Spleen (tissue), 11 donors: Measurements from ENCODE around the gene ZSCAN5B. TPM values are rescaled to one million over a fixed set of nuclear protein-coding genes. Genes with fewer than 3 reads are reported as not detected.

ENCODE experiments used
- DNase-seq: peaks from one replicate; pipeline ENCODE4 v3.0.0-alpha.2; 2020
- H3K27ac ChIP-seq, 8 donors: fragments of 200-600 bp; sonication (generic) in 7 of 8; 1 replicate in 4 of 8; 2 replicates in 4 of 8; pipeline versions ENCODE4 v1.5.0 to v1.8.0; 2016 to 2021; ENCODE audit warnings: inconsistent platforms in 4 of 8, mild to moderate bottlenecking in 4 of 8, moderate library complexity in 1 of 8
- H3K27me3 ChIP-seq, 7 donors: fragments of 200-600 bp; sonication (generic) in 6 of 7; replicated peaks in 1 of 7; 1 replicate in 4 of 7; 2 replicates in 3 of 7; pipeline versions ENCODE4 v1.5.0 to v1.8.0; 2016 to 2021; ENCODE audit warnings: inconsistent platforms in 3 of 7, mild to moderate bottlenecking in 1 of 7
- H3K36me3 ChIP-seq, 6 donors: fragments of 200-600 bp; sonication (generic) in 5 of 6; 1 replicate in 4 of 6; 2 replicates in 2 of 6; pipeline versions ENCODE4 v1.5.0 to v1.8.0; 2016 to 2021; ENCODE audit warnings: inconsistent platforms in 2 of 6
- H3K4me1 ChIP-seq, 6 donors: fragments of 200-600 bp; sonication (generic) in 5 of 6; 1 replicate in 3 of 6; 2 replicates in 3 of 6; pipeline versions ENCODE4 v1.5.0 to v1.8.0; 2016 to 2021; ENCODE audit warnings: inconsistent platforms in 3 of 6
- H3K4me3 ChIP-seq, 8 donors: fragments of 200-600 bp; sonication (generic) in 7 of 8; 1 replicate in 4 of 8; 2 replicates in 4 of 8; pipeline versions ENCODE4 v1.5.0 to v1.8.0; 2016 to 2021; ENCODE audit warnings: inconsistent platforms in 4 of 8, mild to moderate bottlenecking in 4 of 8, moderate library complexity in 2 of 8
- H3K9me3 ChIP-seq, 8 donors: fragments of 200-600 bp; sonication (generic) in 7 of 8; 1 replicate in 4 of 8; 2 replicates in 4 of 8; pipeline versions ENCODE4 v1.5.0 to v1.8.0; 2016 to 2021; ENCODE audit warnings: inconsistent platforms in 4 of 8
- POLR2A ChIP-seq, 3 donors: fragments of 450-650 bp; IDR thresholded peaks; one replicate each; pipeline ENCODE4 v1.5.1; 2017; ENCODE audit warnings: antibody characterized with exemption in 3 of 3, mild to moderate bottlenecking in 1 of 3
- POLR2AphosphoS5 ChIP-seq, 3 donors: sonication (generic); formaldehyde crosslinking; IDR thresholded peaks; one replicate each; pipeline ENCODE4 v1.5.1; 2017; ENCODE audit warnings: antibody characterized with exemption in 3 of 3
- whole genome bisulfite sequencing, 5 donors: extraction: QIAGEN DNeasy Blood & Tissue Kit in 3 of 5; methylation state at CpG; one replicate each; pipeline versions ENCODE4 v1.1.5 to v1.1.7; 2013 to 2018; 5-methylcytosine and 5-hydroxymethylcytosine counted together
- intact Hi-C: fragments of 100-400 bp; cut with DNase I; formaldehyde crosslinking; loops from one replicate; pipeline ENCODE4 v1.15.0; 2023; ENCODE audit warnings: low total_unique reads
- polyA plus RNA-seq, 3 donors: library from polyadenylated mRNA; stranded (reverse); fragments of 200-250 nt; gene quantifications; one replicate each; pipeline ENCODE4 v1.2.1, GENCODE V29; 2013
- total RNA-seq, 7 donors: library from RNA; depleted of rRNA in 3 of 7; stranded (reverse); fragments of >200 nt in 3 of 7; fragmentation: NEBNext Ultra II Directional in 4 of 7; extraction: Animal tissue kit (Norgen Biotek cat#: 25700) in 4 of 7; gene quantifications; one replicate each; pipeline versions ENCODE4 v1.1.0 to v1.2.1, GENCODE V29; 2016 to 2021
- TF ChIP-seq, protein P1 (sequence below), 11 experiments: fragments of 200-600 bp in 7 of 11; fragments of 450-650 bp in 4 of 11; sonication (generic) in 4 of 11; IDR thresholded peaks in 8 of 11; conservative IDR thresholded peaks in 3 of 11; 1 replicate in 7 of 11; 2 replicates in 4 of 11; pipeline versions ENCODE4 v1.4.0 to v1.8.0; 2016 to 2021; ENCODE audit warnings: antibody characterized with exemption in 11 of 11, inconsistent platforms in 4 of 11, mild to moderate bottlenecking in 1 of 11
- donor health status: healthy with polysubstance abuse.
- donor health status: DM: no; HTN: no; CAD: no; lungs with moderate emphysema.
- donor health status: DM: no; HTN: no; CAD: no.
- donor health status: Bipolar disorder and iron deficiency.
- donor health status: healthy.
- donor health status: DM: no; HTN: no; CAD: no.
- donor health status: DM: yes; HTN: yes; CAD: no.

ZSCAN5B gene
- total and polyA plus RNA-seq, 10 donors = 0.03 to 0.11 TPM; not detected in 8

DNA sequence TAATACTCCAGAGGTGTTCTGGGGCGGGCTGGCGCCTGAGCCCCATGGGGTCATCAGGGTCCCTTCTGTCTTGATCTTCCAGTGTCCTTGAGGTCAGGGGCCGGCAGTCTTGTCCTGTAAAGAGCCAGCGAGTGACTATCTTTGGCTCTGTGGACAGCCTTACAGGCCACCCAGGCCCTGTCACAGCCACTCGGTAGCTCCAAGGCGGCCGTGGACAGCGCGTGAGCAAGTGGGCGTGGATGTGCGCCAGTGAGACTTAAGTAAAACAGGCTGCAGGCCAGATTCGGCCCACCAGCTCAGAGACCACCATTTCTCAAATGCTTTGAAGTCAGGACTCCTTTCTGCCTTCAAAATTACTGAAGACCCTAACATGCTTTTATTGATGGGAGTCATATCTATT, 52.8 kb downstream of the ZSCAN5B start:
- no peaks in the 10 kb centered on the region for H3K27me3 ChIP-seq
- 82 to 99% (median 92%) methylated on average over 9 to 12 of the region's 12 CpGs for WGBS, 5 donors
- DNase-seq = no peak
- no peak overlapping the region for H3K4me3 ChIP-seq
- TF ChIP-seq, protein P1, sequence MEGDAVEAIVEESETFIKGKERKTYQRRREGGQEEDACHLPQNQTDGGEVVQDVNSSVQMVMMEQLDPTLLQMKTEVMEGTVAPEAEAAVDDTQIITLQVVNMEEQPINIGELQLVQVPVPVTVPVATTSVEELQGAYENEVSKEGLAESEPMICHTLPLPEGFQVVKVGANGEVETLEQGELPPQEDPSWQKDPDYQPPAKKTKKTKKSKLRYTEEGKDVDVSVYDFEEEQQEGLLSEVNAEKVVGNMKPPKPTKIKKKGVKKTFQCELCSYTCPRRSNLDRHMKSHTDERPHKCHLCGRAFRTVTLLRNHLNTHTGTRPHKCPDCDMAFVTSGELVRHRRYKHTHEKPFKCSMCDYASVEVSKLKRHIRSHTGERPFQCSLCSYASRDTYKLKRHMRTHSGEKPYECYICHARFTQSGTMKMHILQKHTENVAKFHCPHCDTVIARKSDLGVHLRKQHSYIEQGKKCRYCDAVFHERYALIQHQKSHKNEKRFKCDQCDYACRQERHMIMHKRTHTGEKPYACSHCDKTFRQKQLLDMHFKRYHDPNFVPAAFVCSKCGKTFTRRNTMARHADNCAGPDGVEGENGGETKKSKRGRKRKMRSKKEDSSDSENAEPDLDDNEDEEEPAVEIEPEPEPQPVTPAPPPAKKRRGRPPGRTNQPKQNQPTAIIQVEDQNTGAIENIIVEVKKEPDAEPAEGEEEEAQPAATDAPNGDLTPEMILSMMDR (IDR thresholded peaks at IDR 0.05 in 8 of 11, conservative IDR thresholded peaks at IDR 0.05 in 3 of 11) = no peak
- no peak for TF ChIP-seq POLR2A (IDR thresholded peaks at IDR 0.05)
- no peak for TF ChIP-seq POLR2AphosphoS5 (IDR thresholded peaks at IDR 0.05)
- intact Hi-C loops = no loop called here
- H3K27ac ChIP-seq = no peak overlapping the region
- H3K36me3 ChIP-seq = peaks cover 0 to 47% (median 25%) of the 10 kb centered on the region in 6 donors
- H3K9me3 ChIP-seq = no peaks in the 10 kb centered on the region
- peaks cover 10 to 35% (median 20%) of the 10 kb centered on the region in 6 donors for H3K4me1 ChIP-seq

GRCh38 chr19:56144376-56144775, 53.2 kb downstream of the ZSCAN5B start:
- intact Hi-C loops = no loop called here
- H3K4me3 ChIP-seq = no peak overlapping the region
- no peaks in the 10 kb centered on the region for H3K9me3 ChIP-seq
- no peak for TF ChIP-seq POLR2A (IDR thresholded peaks at IDR 0.05)
- no peak for TF ChIP-seq POLR2AphosphoS5 (IDR thresholded peaks at IDR 0.05)
- TF ChIP-seq, protein P1 (IDR thresholded peaks at IDR 0.05 in 8 of 11, conservative IDR thresholded peaks at IDR 0.05 in 3 of 11) = no peak
- WGBS, 5 donors = 33 to 55% (median 36%) methylated on average over 6 of the region's 6 CpGs
- no peak for DNase-seq
- no peaks in the 10 kb centered on the region for H3K27me3 ChIP-seq
- no peak overlapping the region for H3K27ac ChIP-seq
- H3K36me3 ChIP-seq = peaks cover 0 to 42% (median 25%) of the 10 kb centered on the region in 6 donors
- H3K4me1 ChIP-seq = peaks cover 10 to 40% (median 23%) of the 10 kb centered on the region in 6 donors

- intact Hi-C loops = no loop called here
- H3K4me1 ChIP-seq = peaks cover 10 to 52% (median 28%) of the 10 kb centered on the region in 6 donors
- peaks cover 0 to 31% (median 16%) of the 10 kb centered on the region in 6 donors for H3K36me3 ChIP-seq
- TF ChIP-seq, protein P1 (IDR thresholded peaks at IDR 0.05 in 8 of 11, conservative IDR thresholded peaks at IDR 0.05 in 3 of 11) = no peak
- TF ChIP-seq POLR2A (IDR thresholded peaks at IDR 0.05) = no peak
- no peak for TF ChIP-seq POLR2AphosphoS5 (IDR thresholded peaks at IDR 0.05)
- no peaks in the 10 kb centered on the region for H3K27me3 ChIP-seq
- no peaks in the 10 kb centered on the region for H3K9me3 ChIP-seq
- no peak overlapping the region for H3K27ac ChIP-seq
- no peak for DNase-seq
- WGBS, 5 donors = 88 to 94% (median 90%) methylated on average over 4 of the region's 4 CpGs
- no peak overlapping the region for H3K4me3 ChIP-seq
Observed at GRCh38 chr19:56142897-56143434, 54.6 kb downstream of the ZSCAN5B start.

DNA sequence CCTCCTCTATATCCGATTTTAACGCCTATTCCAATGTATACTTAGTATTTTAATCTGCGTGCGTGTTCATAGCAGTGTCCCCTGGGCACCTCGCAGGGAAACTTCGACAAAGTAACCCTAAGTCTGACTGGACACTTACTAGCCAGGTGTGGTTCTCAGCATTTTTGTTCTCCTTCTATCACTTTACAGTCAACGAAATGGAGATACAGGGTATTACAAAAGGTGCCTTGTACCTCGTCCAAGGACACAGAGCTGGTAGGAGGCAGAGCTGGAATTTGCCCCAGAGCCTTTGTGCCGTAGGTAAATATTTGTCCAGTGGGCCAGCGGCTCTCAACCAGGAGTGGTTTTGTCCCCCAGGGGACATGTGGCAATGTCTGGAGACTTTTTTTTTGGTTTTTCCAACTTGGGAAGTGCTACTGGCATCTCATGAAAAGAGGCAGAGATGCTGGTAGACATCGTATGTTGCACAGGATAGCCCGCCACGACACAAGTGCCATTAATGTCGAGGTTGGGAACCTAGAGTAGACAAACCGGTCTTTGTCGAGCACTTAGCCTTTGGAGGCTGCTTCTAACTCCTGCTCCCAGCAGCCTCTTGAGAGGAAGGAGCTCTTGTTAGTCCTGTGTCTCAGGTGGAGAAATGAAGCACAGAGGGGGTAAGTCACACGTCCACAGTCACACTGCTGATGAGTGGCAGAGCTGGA, 55.3 kb downstream of the ZSCAN5B start:
- H3K27ac ChIP-seq = peak overlapping the region in 5 of 8 donors; percentile 42 to 93 (median 91)
- peak overlapping the region in 6 of 8 donors; percentile 44 to 76 (median 62) for H3K4me3 ChIP-seq
- H3K4me1 ChIP-seq = peaks cover 10 to 59% (median 32%) of the 10 kb centered on the region in 6 donors
- no peaks in the 10 kb centered on the region for H3K27me3 ChIP-seq
- no peak for TF ChIP-seq POLR2AphosphoS5 (IDR thresholded peaks at IDR 0.05)
- no peak for TF ChIP-seq POLR2A (IDR thresholded peaks at IDR 0.05)
- TF ChIP-seq, protein P1 (IDR thresholded peaks at IDR 0.05 in 8 of 11, conservative IDR thresholded peaks at IDR 0.05 in 3 of 11) = no peak
- H3K9me3 ChIP-seq = no peaks in the 10 kb centered on the region
- 78 to 84% (median 80%) methylated on average over 16 to 17 of the region's 17 CpGs for WGBS, 5 donors
- intact Hi-C loops = no loop called here
- H3K36me3 ChIP-seq = peaks cover 0 to 24% (median 9%) of the 10 kb centered on the region in 6 donors
- DNase-seq = no peak
